AG04449 (cell line): Measurements from ENCODE around the gene EIF2AK3.

Experiments
- CTCF ChIA-PET: fragments of 350-600 bp; formaldehyde crosslinking; extraction: SDS; loops from one replicate; lab custom pipeline; 2021; ENCODE audit warnings: antibody characterized with exemption; lab: Yijun Ruan, JAX
- POLR2A ChIA-PET: fragments of 400-600, 350-600 bp; formaldehyde crosslinking; extraction: SDS; loops from one replicate; lab custom pipeline; 2020; ENCODE audit warnings: antibody characterized with exemption, inconsistent platforms; lab: Yijun Ruan, JAX
- DNase-seq: peaks from one replicate; pipeline ENCODE4 v3.0.0-alpha.2; 2010; ENCODE audit warnings: low read depth, low spot score
- H3K4me3 ChIP-seq: 2 replicates; pipeline ENCODE4 v1.5.1; 2011; ENCODE audit warnings: low read depth, mild to moderate bottlenecking, control low read depth, low read length
- TF ChIP-seq, protein P1 (sequence below): IDR thresholded peaks from one replicate; pipeline ENCODE4 v1.5.1; 2011; ENCODE audit warnings: mild to moderate bottlenecking, moderate library complexity, low read length, control low read depth, inconsistent platforms; ENCODE audit not compliant: insufficient read depth; ENCODE audit errors: missing control alignments

Gene EIF2AK3

GRCh38 chr2:88667219-88667618 is 40.0 kb upstream of the EIF2AK3 start:
- TF ChIP-seq, protein P1, sequence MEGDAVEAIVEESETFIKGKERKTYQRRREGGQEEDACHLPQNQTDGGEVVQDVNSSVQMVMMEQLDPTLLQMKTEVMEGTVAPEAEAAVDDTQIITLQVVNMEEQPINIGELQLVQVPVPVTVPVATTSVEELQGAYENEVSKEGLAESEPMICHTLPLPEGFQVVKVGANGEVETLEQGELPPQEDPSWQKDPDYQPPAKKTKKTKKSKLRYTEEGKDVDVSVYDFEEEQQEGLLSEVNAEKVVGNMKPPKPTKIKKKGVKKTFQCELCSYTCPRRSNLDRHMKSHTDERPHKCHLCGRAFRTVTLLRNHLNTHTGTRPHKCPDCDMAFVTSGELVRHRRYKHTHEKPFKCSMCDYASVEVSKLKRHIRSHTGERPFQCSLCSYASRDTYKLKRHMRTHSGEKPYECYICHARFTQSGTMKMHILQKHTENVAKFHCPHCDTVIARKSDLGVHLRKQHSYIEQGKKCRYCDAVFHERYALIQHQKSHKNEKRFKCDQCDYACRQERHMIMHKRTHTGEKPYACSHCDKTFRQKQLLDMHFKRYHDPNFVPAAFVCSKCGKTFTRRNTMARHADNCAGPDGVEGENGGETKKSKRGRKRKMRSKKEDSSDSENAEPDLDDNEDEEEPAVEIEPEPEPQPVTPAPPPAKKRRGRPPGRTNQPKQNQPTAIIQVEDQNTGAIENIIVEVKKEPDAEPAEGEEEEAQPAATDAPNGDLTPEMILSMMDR = no peak
- ChIA-PET POLR2A (no interaction called here), CTCF (interaction anchor here (1.3 to 20.5 kb wide), 7 partner anchors 7 to 116 kb away, joined by 3 to 692 read pairs (median 23); no protein-coding TSS in a partner anchor)
- no peak for DNase-seq
- H3K4me3 ChIP-seq = no peak overlapping the region

DNA sequence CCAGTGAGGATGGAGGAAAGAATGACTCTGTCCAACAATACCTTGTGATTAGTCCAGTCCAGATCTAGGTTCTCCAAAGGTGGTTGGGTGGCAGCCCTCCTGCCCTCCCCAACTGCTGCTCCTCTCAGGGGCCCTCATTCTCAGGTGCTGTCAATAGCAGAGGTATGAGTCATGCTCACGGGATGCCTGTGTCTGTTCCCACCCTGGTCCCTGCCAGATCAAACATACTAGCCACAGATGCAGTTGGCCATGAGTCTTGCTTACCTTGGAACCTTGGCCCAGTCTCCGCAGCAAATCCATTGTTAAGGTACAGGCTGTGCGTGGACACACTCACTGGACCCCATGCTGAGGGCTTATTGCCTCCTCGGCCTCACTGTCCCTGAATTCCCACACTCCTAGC is 39.3 kb upstream of the EIF2AK3 start:
- no peak overlapping the region for H3K4me3 ChIP-seq
- POLR2A ChIA-PET = no interaction called here
- DNase-seq = no peak
- TF ChIP-seq, protein P1 = no peak
- CTCF ChIA-PET = interaction anchor here (4.2 to 20.5 kb wide), 2 partner anchors 13 to 82 kb away, joined by 23 to 692 read pairs; no protein-coding TSS in a partner anchor

DNA sequence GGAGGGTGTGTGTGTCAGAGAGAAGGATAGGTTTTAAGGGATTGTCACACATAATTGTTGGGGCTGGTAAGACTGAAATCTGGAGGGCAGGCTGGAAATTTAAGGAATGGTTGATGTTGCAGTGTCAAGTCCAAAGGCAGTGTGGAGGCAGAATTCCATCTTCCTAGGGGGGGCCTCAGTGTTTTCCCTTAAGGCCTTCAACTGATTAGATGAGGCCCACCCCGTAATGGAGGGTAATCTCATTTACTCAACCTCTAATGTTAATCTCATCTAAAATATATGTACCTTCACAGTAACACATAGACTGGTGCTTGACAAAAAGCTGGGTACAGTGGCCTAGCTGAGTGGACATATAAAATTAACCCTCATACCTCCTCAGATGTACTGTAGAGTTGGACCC is 33.4 kb upstream of the EIF2AK3 start:
- H3K4me3 ChIP-seq = no peak overlapping the region
- ChIA-PET POLR2A (no interaction called here), CTCF (interaction anchor here (1.9 to 20.5 kb wide), 3 partner anchors 10 to 469 kb away, joined by 4 to 692 read pairs (median 145); no protein-coding TSS in a partner anchor)
- DNase-seq = no peak
- TF ChIP-seq, protein P1 = no peak

DNA sequence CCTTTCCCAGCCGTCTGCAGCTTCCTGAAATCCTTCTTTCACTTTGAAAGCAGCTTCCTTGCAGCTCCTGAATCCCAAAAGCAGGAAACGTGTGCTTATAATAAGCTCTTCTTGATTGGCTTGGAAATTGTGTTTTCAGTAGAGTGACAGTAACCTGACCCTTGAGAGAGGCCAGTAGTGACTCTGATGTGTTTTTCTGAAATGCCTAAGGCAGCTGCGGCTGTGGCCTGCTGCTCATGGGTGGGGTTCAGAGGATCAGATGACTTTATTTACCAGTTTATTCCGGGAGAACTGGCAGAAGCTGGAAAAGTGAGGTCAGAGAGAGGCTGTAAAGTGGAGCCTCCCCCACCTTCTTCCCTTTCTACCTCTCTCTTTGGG is 32.3 kb upstream of the EIF2AK3 start:
- no peak overlapping the region for H3K4me3 ChIP-seq
- no peak for DNase-seq
- CTCF ChIA-PET = interaction anchor here (0.6 to 20.5 kb wide), 5 partner anchors 12 to 468 kb away, joined by 3 to 692 read pairs (median 4); no protein-coding TSS in a partner anchor
- TF ChIP-seq, protein P1 = no peak
- POLR2A ChIA-PET = interaction anchor here (1.5 kb wide), 1 partner anchor 31 kb away, joined by 4 read pairs; no protein-coding TSS in a partner anchor

- no peak for DNase-seq
- ChIA-PET POLR2A (interaction anchor here (1.5 kb wide), 1 partner anchor 31 kb away, joined by 4 read pairs; no protein-coding TSS in a partner anchor), CTCF (interaction anchor here (0.6 to 20.5 kb wide), 8 partner anchors 12 to 468 kb away, joined by 3 to 692 read pairs (median 4); no protein-coding TSS in a partner anchor)
- TF ChIP-seq, protein P1 = no peak
- H3K4me3 ChIP-seq = no peak overlapping the region
Measured at GRCh38 chr2:88658881-88659537, 31.7 kb upstream of the EIF2AK3 start.

GRCh38 chr2:88658326-88658725 is 31.1 kb upstream of the EIF2AK3 start:
- TF ChIP-seq, protein P1 = no peak
- POLR2A ChIA-PET = interaction anchor here (1.5 kb wide), 1 partner anchor 30 kb away, joined by 4 read pairs; no protein-coding TSS in a partner anchor
- no peak for DNase-seq
- CTCF ChIA-PET = interaction anchor here (1.4 to 20.5 kb wide), 4 partner anchors 11 to 74 kb away, joined by 3 to 692 read pairs (median 76); no protein-coding TSS in a partner anchor
- no peak overlapping the region for H3K4me3 ChIP-seq
